Adrenal gland (tissue), 12 donors: ENCODE results near the gene UNC79. TPM values are rescaled to one million over a fixed set of nuclear protein-coding genes. Genes with fewer than 3 reads are reported as not detected.

ENCODE experiments used
- DNase-seq, 7 donors: peaks; one replicate each; pipeline ENCODE4 v3.0.0-alpha.2; 2019 to 2020
- H3K27ac ChIP-seq, 5 donors: fragments of 200-600 bp; sonication (generic) in 4 of 5; 1 replicate in 3 of 5; 2 replicates in 2 of 5; pipeline versions ENCODE4 v1.5.1 to v1.8.0; 2016 to 2020; ENCODE audit warnings: mild to moderate bottlenecking in 1 of 5
- H3K27me3 ChIP-seq: fragments of 200-600 bp; 2 replicates; pipeline ENCODE4 v1.8.0; 2021
- H3K36me3 ChIP-seq, 2 donors: fragments of 200-600 bp; replicated peaks in 1 of 2; 1 replicate in 1 of 2; 2 replicates in 1 of 2; pipeline versions ENCODE4 v1.5.1 to v1.8.0; 2018 to 2022
- H3K4me1 ChIP-seq, 2 donors: fragments of 200-600 bp; replicated peaks in 1 of 2; 1 replicate in 1 of 2; 2 replicates in 1 of 2; pipeline versions ENCODE4 v1.5.1 to v1.8.0; 2018 to 2021
- H3K4me3 ChIP-seq, 4 donors: fragments of 200-600 bp; sonication (generic) in 3 of 4; one replicate each; pipeline ENCODE4 v1.5.1; 2016 to 2018
- H3K9me3 ChIP-seq, 3 donors: fragments of 200-600 bp; sonication (generic) in 1 of 3; replicated peaks in 1 of 3; 1 replicate in 2 of 3; 2 replicates in 1 of 3; pipeline versions ENCODE4 v1.5.1 to v1.8.0; 2016 to 2021
- POLR2A ChIP-seq, 2 donors: fragments of 450-650 bp; IDR thresholded peaks; one replicate each; pipeline ENCODE4 v1.6.1; 2017; ENCODE audit warnings: antibody characterized with exemption in 2 of 2, mild to moderate bottlenecking in 2 of 2, moderate library complexity in 1 of 2
- WGBS, 4 donors: extraction: QIAGEN DNeasy Blood & Tissue Kit in 2 of 4; methylation state at CpG; one replicate each; pipeline versions ENCODE4 v1.1.5 to v1.1.7; 2013 to 2017; 5-methylcytosine and 5-hydroxymethylcytosine counted together
- intact Hi-C, 2 donors: fragments of 100-400 bp; cut with DNase I; formaldehyde crosslinking; loops; one replicate each; pipeline versions ENCODE4 v1.14.1 to v1.15.0; 2022 to 2023
- polyA plus RNA-seq, 3 donors: library from polyadenylated mRNA; stranded (reverse); fragments of 200-250 nt in 2 of 3; fragments of 350-450 nt in 1 of 3; fragmentation: Illumina TruSeq in 1 of 3; extraction: RNeasy Lipid Tissue Mini Kit (QIAGEN cat#74804) in 1 of 3; gene quantifications; one replicate each; pipeline ENCODE4 v1.2.3, GENCODE V29; 2013 to 2014
- total RNA-seq, 9 donors: library from RNA; depleted of rRNA in 4 of 9; stranded (reverse); fragments of >200 nt in 4 of 9; fragments of 120-200 nt in 1 of 9; fragmentation: NEBNext Ultra II Directional in 1 of 9; extraction: Animal tissue kit (Norgen Biotek cat#: 25700) in 1 of 9; gene quantifications; one replicate each; pipeline versions ENCODE4 v1.1.0 to v1.2.4, GENCODE V29; 2013 to 2023
- TF ChIP-seq, protein P1 (sequence below), 6 experiments: fragments of 450-650 bp in 4 of 6; fragments of 200-600 bp in 2 of 6; sonication (generic) in 1 of 6; IDR thresholded peaks; 1 replicate in 5 of 6; 2 replicates in 1 of 6; pipeline versions ENCODE4 v1.5.1 to v1.8.0; 2016 to 2021; ENCODE audit warnings: antibody characterized with exemption in 6 of 6, mild to moderate bottlenecking in 2 of 6, moderate library complexity in 1 of 6
- donor health status: healthy with polysubstance abuse.
- donor health status: Bipolar disorder and iron deficiency.
- donor health status: DM: yes; HTN: yes; CAD: no.
- donor health status: DM: no; HTN: no; CAD: no.
- donor health status: DM: no; HTN: no; CAD: no.
- donor health status: DM: yes; HTN: yes; CAD: no.

UNC79 gene
- total and polyA plus RNA-seq, 12 donors, result 0.09 to 4.3 (median 1.1) TPM

GRCh38 chr14:93737634-93738033 is 306.9 kb downstream of the UNC79 start:
- WGBS, 4 donors, result 51 to 59% (median 56%) methylated on average over 4 to 11 of the region's 11 CpGs
- DNase-seq, result no peak
- no peaks in the 10 kb centered on the region for H3K4me1 ChIP-seq

GRCh38 chr14:93741556-93742230 is 311.0 kb downstream of the UNC79 start:
- 80 to 89% (median 85%) methylated on average over 11 to 12 of the region's 12 CpGs for WGBS, 4 donors
- H3K4me1 ChIP-seq, result no peaks in the 10 kb centered on the region
- no peaks in the 10 kb centered on the region for H3K9me3 ChIP-seq
- peaks cover 3% of the 10 kb centered on the region for H3K27me3 ChIP-seq
- no peak for DNase-seq
- no peaks in the 10 kb centered on the region for H3K36me3 ChIP-seq
- H3K4me3 ChIP-seq, result no peak overlapping the region
- intact Hi-C loops, result no loop called here
- no peak overlapping the region for H3K27ac ChIP-seq
- TF ChIP-seq POLR2A (IDR thresholded peaks at IDR 0.05), result no peak
- TF ChIP-seq, protein P1, sequence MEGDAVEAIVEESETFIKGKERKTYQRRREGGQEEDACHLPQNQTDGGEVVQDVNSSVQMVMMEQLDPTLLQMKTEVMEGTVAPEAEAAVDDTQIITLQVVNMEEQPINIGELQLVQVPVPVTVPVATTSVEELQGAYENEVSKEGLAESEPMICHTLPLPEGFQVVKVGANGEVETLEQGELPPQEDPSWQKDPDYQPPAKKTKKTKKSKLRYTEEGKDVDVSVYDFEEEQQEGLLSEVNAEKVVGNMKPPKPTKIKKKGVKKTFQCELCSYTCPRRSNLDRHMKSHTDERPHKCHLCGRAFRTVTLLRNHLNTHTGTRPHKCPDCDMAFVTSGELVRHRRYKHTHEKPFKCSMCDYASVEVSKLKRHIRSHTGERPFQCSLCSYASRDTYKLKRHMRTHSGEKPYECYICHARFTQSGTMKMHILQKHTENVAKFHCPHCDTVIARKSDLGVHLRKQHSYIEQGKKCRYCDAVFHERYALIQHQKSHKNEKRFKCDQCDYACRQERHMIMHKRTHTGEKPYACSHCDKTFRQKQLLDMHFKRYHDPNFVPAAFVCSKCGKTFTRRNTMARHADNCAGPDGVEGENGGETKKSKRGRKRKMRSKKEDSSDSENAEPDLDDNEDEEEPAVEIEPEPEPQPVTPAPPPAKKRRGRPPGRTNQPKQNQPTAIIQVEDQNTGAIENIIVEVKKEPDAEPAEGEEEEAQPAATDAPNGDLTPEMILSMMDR (IDR thresholded peaks at IDR 0.05), result no peak

More at GRCh38 chr14:93737634-93738033, 306.9 kb downstream of the UNC79 start:
- H3K27ac ChIP-seq, result no peak overlapping the region
- H3K36me3 ChIP-seq, result no peaks in the 10 kb centered on the region
- TF ChIP-seq, protein P1 (IDR thresholded peaks at IDR 0.05), result no peak
- TF ChIP-seq POLR2A (IDR thresholded peaks at IDR 0.05), result no peak
- intact Hi-C loops, result no loop called here
- no peak overlapping the region for H3K4me3 ChIP-seq
- no peaks in the 10 kb centered on the region for H3K27me3 ChIP-seq
- H3K9me3 ChIP-seq, result no peaks in the 10 kb centered on the region

DNA sequence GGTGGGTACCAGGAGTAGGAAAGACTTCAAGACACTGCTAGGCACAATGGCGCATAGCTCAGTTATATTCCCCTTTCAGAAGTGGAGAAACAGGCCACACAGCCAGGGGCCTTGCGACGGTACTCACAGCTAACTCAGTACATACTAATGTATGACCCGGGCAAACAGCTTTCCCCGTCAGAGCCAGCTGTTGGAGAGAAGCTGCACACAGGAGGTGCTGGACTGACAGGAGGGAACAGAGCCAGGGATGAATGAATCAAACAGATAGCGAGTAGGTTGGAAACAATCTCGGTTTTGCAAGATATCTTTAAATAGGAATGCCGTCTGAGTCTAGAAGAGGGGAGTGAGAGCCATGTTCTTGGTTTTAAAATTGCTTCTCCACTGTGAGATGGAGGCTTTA is 312.0 kb downstream of the UNC79 start:
- H3K27ac ChIP-seq, result no peak overlapping the region
- no peak for DNase-seq
- WGBS, 4 donors, result 65 to 77% (median 71%) methylated on average over 8 of the region's 8 CpGs

GRCh38 chr14:93743270-93744060 is 312.7 kb downstream of the UNC79 start:
- Histone ChIP-seq H3K4me1 (no peaks in the 10 kb centered on the region), H3K27ac (no peak overlapping the region)
- no peak for DNase-seq

More for the DNA sequence above, 312.0 kb downstream of the UNC79 start:
- H3K4me1 ChIP-seq, result no peaks in the 10 kb centered on the region
- intact Hi-C loops, result no loop called here
- H3K27me3 ChIP-seq, result peaks cover 3% of the 10 kb centered on the region
- TF ChIP-seq, protein P1 (IDR thresholded peaks at IDR 0.05), result no peak
- H3K4me3 ChIP-seq, result no peak overlapping the region
- H3K36me3 ChIP-seq, result no peaks in the 10 kb centered on the region
- no peaks in the 10 kb centered on the region for H3K9me3 ChIP-seq

More at GRCh38 chr14:93743270-93744060, 312.7 kb downstream of the UNC79 start:
- intact Hi-C loops, result no loop called here
- peaks cover 3% of the 10 kb centered on the region for H3K27me3 ChIP-seq
- no peaks in the 10 kb centered on the region for H3K9me3 ChIP-seq
- 75 to 87% (median 78%) methylated on average over 17 to 26 of the region's 26 CpGs for WGBS, 4 donors
- H3K4me3 ChIP-seq, result no peak overlapping the region
- no peak for TF ChIP-seq POLR2A (IDR thresholded peaks at IDR 0.05)
- TF ChIP-seq, protein P1 (IDR thresholded peaks at IDR 0.05), result no peak
- H3K36me3 ChIP-seq, result no peaks in the 10 kb centered on the region
